ENCODE data around the gene TXNRD2. TPM values are rescaled to one million over a fixed set of nuclear protein-coding genes. Genes with fewer than 3 reads are reported as not detected.

Gene TXNRD2
- total RNA-seq, 1 experiment from 2014 or later: 22.4 TPM

GRCh38 chr22:19912271-19912999 is 29.2 kb downstream of the TXNRD2 start:
- POLR2A ChIA-PET (ENCODE audit: unreplicated experiment): interaction anchor here (0.6 kb wide), 1 partner anchor 182 kb away, joined by 18 read pairs; no protein-coding TSS in a partner anchor
- intact Hi-C loops (cut with micrococcal nuclease; ENCODE audit: unreplicated experiment): loop anchor here (5.0 kb wide), 1 partner anchor 280 kb away; no protein-coding TSS in a partner anchor

GRCh38 chr22:19911540-19912270 is 29.9 kb downstream of the TXNRD2 start:
- TF ChIP-seq CTCF (conservative IDR thresholded peaks at IDR 0.05) (no peak), EZH2 (IDR thresholded peaks at IDR 0.05; ENCODE audit: low read depth) (no peak)
- no peaks in the 10 kb centered on the region for H3K36me3 ChIP-seq (ENCODE audit: low read depth)
- no peaks in the 10 kb centered on the region for H3K9me2 ChIP-seq (ENCODE audit: insufficient read depth)
- intact Hi-C loops (cut with micrococcal nuclease; ENCODE audit: unreplicated experiment): loop anchor here (5.0 kb wide), 1 partner anchor 279 kb away; no protein-coding TSS in a partner anchor
- BruUV-seq (replicated peaks): no TSS peak
- no peaks in the 10 kb centered on the region for H4K20me1 ChIP-seq (ENCODE audit: insufficient read depth)
- no peak overlapping the region for H2AFZ ChIP-seq
- H3K4me2 ChIP-seq: no peak overlapping the region
- H3F3A ChIP-seq (ENCODE audit: insufficient read depth, low read depth): no peaks in the 10 kb centered on the region
- H3K4me1 ChIP-seq (replicated peaks; ENCODE audit: insufficient read depth): no peaks in the 10 kb centered on the region
- CTCF ChIA-PET: interaction anchor here (0.5 kb wide), 1 partner anchor 181 kb away, joined by 6 read pairs; no protein-coding TSS in a partner anchor
- no peak overlapping the region for H3K4me3 ChIP-seq
- no peaks in the 10 kb centered on the region for H3K9me3 ChIP-seq (ENCODE audit: insufficient read depth, low read depth)
- no peaks in the 10 kb centered on the region for H3K27me3 ChIP-seq (ENCODE audit: insufficient read depth, low read depth)
- no peak for DNase-seq
- no peak overlapping the region for H3K27ac ChIP-seq
- POLR2A ChIA-PET (ENCODE audit: unreplicated experiment): interaction anchor here (0.6 kb wide), 1 partner anchor 315 kb away, joined by 4 read pairs; no protein-coding TSS in a partner anchor
- no peaks in the 10 kb centered on the region for H3K79me2 ChIP-seq (ENCODE audit: low read depth)

More at GRCh38 chr22:19912271-19912999, 29.2 kb downstream of the TXNRD2 start:
- Histone ChIP-seq H3K27me3 (ENCODE audit: insufficient read depth, low read depth) (no peaks in the 10 kb centered on the region), H3K79me2 (ENCODE audit: low read depth) (no peaks in the 10 kb centered on the region), H3K9me3 (ENCODE audit: insufficient read depth, low read depth) (no peaks in the 10 kb centered on the region), H3K4me1 (replicated peaks; ENCODE audit: insufficient read depth) (no peaks in the 10 kb centered on the region), H3K4me3 (no peak overlapping the region), H2AFZ (no peak overlapping the region), H3K36me3 (ENCODE audit: low read depth) (no peaks in the 10 kb centered on the region), H3F3A (ENCODE audit: insufficient read depth, low read depth) (no peaks in the 10 kb centered on the region), H3K27ac (no peak overlapping the region), H4K20me1 (ENCODE audit: insufficient read depth) (no peaks in the 10 kb centered on the region), H3K9me2 (ENCODE audit: insufficient read depth) (no peaks in the 10 kb centered on the region), H3K4me2 (no peak overlapping the region)
- TF ChIP-seq EZH2 (IDR thresholded peaks at IDR 0.05; ENCODE audit: low read depth) (no peak), CTCF (conservative IDR thresholded peaks at IDR 0.05) (no peak)
- CTCF ChIA-PET: interaction anchor here (0.5 kb wide), 1 partner anchor 182 kb away, joined by 6 read pairs; no protein-coding TSS in a partner anchor
- BruUV-seq (replicated peaks): no TSS peak
- DNase-seq: no peak

- TF ChIP-seq EZH2 (IDR thresholded peaks at IDR 0.05; ENCODE audit: low read depth) (no peak), CTCF (conservative IDR thresholded peaks at IDR 0.05) (no peak; the same call in 1 of the 2 replicates)
- no peaks in the 10 kb centered on the region for H4K20me1 ChIP-seq (ENCODE audit: insufficient read depth)
- no peaks in the 10 kb centered on the region for H3K27me3 ChIP-seq (ENCODE audit: insufficient read depth, low read depth)
- H3K9me2 ChIP-seq (ENCODE audit: insufficient read depth): no peaks in the 10 kb centered on the region
- H3K79me2 ChIP-seq (ENCODE audit: low read depth): no peaks in the 10 kb centered on the region
- H3K4me3 ChIP-seq: no peak overlapping the region
- H3F3A ChIP-seq (ENCODE audit: insufficient read depth, low read depth): no peaks in the 10 kb centered on the region
- no peaks in the 10 kb centered on the region for H3K36me3 ChIP-seq (ENCODE audit: low read depth)
- ChIA-PET CTCF (interaction anchor here (0.7 to 1.0 kb wide), 2 partner anchors 168 to 180 kb away, joined by 3 to 10 read pairs; no protein-coding TSS in a partner anchor), POLR2A (ENCODE audit: unreplicated experiment) (no interaction called here)
- no peak overlapping the region for H3K27ac ChIP-seq
- H2AFZ ChIP-seq: no peak overlapping the region
- no peaks in the 10 kb centered on the region for H3K9me3 ChIP-seq (ENCODE audit: insufficient read depth, low read depth)
- H3K4me1 ChIP-seq (replicated peaks; ENCODE audit: insufficient read depth): no peaks in the 10 kb centered on the region
- intact Hi-C loops (cut with micrococcal nuclease; ENCODE audit: unreplicated experiment): loop anchor here (1.0 to 5.0 kb wide), 2 partner anchors 180 to 278 kb away; no protein-coding TSS in a partner anchor
- no TSS peak for BruUV-seq (replicated peaks)
- no peak overlapping the region for H3K4me2 ChIP-seq
- no peak for DNase-seq
These were observed 31.4 kb downstream of the TXNRD2 start for GRCh38 chr22:19910180-19910744.

Data from PC-9 (cell line).